ENCODE results near the gene POLR2B.
"Not testable (repeated sequence)": the region's sequence is repeated elsewhere in the genome, so short reads cannot be mapped to it uniquely, and the experiment has no call there.

POLR2B gene

GRCh38 chr4:57053508-57053907, 74.8 kb downstream of the POLR2B start:
- no peak for DNase-seq (ENCODE audit: low spot score)

GRCh38 chr4:57055886-57056285, 77.2 kb downstream of the POLR2B start:
- no peak for DNase-seq (ENCODE audit: low spot score)

- DNase-seq (ENCODE audit: low spot score), result no peak
These were observed 81.4 kb downstream of the POLR2B start for GRCh38 chr4:57059890-57060716.

- DNase-seq (ENCODE audit: low spot score), result not testable (repeated sequence)
These were observed 82.0 kb downstream of the POLR2B start for GRCh38 chr4:57060717-57061067.

GRCh38 chr4:57061395-57061794, 82.7 kb downstream of the POLR2B start:
- no peak for DNase-seq (ENCODE audit: low spot score)

- no peak for DNase-seq (ENCODE audit: low spot score)
These were observed 84.8 kb downstream of the POLR2B start for GRCh38 chr4:57063518-57063917.

GRCh38 chr4:57064120-57064519, 85.4 kb downstream of the POLR2B start:
- no peak for DNase-seq (ENCODE audit: low spot score)

GRCh38 chr4:57064811-57065711, 86.4 kb downstream of the POLR2B start:
- DNase-seq (ENCODE audit: low spot score), result no peak

GRCh38 chr4:57065730-57066482, 87.2 kb downstream of the POLR2B start:
- DNase-seq (ENCODE audit: low spot score), result no peak

- DNase-seq (ENCODE audit: low spot score), result no peak
These were observed 89.7 kb downstream of the POLR2B start for GRCh38 chr4:57068237-57068981.

GRCh38 chr4:57070461-57070860, 91.8 kb downstream of the POLR2B start:
- DNase-seq (ENCODE audit: low spot score), result no peak

- DNase-seq (ENCODE audit: low spot score), result no peak
These were observed 92.6 kb downstream of the POLR2B start for GRCh38 chr4:57071326-57071725.

- DNase-seq (ENCODE audit: low spot score), result no peak
These were observed 94.9 kb downstream of the POLR2B start for GRCh38 chr4:57073559-57073958.

GRCh38 chr4:57074744-57075143, 96.0 kb downstream of the POLR2B start:
- no peak for DNase-seq (ENCODE audit: low spot score)

- DNase-seq (ENCODE audit: low spot score), result no peak
These were observed 96.7 kb downstream of the POLR2B start for GRCh38 chr4:57075367-57075766.

- DNase-seq (ENCODE audit: low spot score), result no peak
These were observed 98.0 kb downstream of the POLR2B start for GRCh38 chr4:57076646-57077045.

GRCh38 chr4:57077550-57078343, 99.1 kb downstream of the POLR2B start:
- no peak for DNase-seq (ENCODE audit: low spot score)

- no peak for DNase-seq (ENCODE audit: low spot score)
These were observed 100.2 kb downstream of the POLR2B start for GRCh38 chr4:57078685-57079521.

Data from left forelimb (tissue), 1 donor.